ENCODE measurements around the gene CIAO3.

The CIAO3 gene

GRCh38 chr16:680967-681745 is 59.6 kb downstream of the CIAO3 start (continued):
- peak; percentile 9; the same call in 1 of the 2 replicates for TF ChIP-seq ZBTB20 (tag by site-specific recombination; IDR thresholded peaks at IDR 0.05)
- 0 out of 2 replicates have a peak, but pooled peaks have one; percentile 13 for TF ChIP-seq ZSCAN18 (tag by site-specific recombination; IDR thresholded peaks at IDR 0.05)
- peak; percentile 17; the same call in 1 of the 2 replicates for TF ChIP-seq EGR2 (tag by site-specific recombination; IDR thresholded peaks at IDR 0.05; ENCODE audit: low read depth)
- TF ChIP-seq ZBTB17 (tag by site-specific recombination; IDR thresholded peaks at IDR 0.05), result peak; percentile 86
- TF ChIP-seq PBX3 (CRISPR knock-in tag; IDR thresholded peaks at IDR 0.05), result peak; percentile 49
- TF ChIP-seq SP3 (tag by site-specific recombination; IDR thresholded peaks at IDR 0.05), result no peak
- no peak for TF ChIP-seq ZNF654 (tag by site-specific recombination; IDR thresholded peaks at IDR 0.05; ENCODE audit: low read depth)
- peak; percentile 48; the same call in 1 of the 2 replicates for TF ChIP-seq ZFP37 (tag by site-specific recombination; IDR thresholded peaks at IDR 0.05)
- 0 out of 2 replicates have a peak, but pooled peaks have one; percentile 16 for TF ChIP-seq ZNF501 (tag by site-specific recombination; IDR thresholded peaks at IDR 0.05)
- TF ChIP-seq REST (tag by site-specific recombination; IDR thresholded peaks at IDR 0.05), result peak; percentile 12; the same call in 1 of the 2 replicates
- TF ChIP-seq ZSCAN23 (tag by site-specific recombination; IDR thresholded peaks at IDR 0.05), result no peak
- TF ChIP-seq ZBTB7A (tag by site-specific recombination; IDR thresholded peaks at IDR 0.05; ENCODE audit: low read depth), result no peak
- TF ChIP-seq ZNF600 (tag by site-specific recombination; IDR thresholded peaks at IDR 0.05), result peak; percentile 61; the same call in 1 of the 2 replicates
- 0 out of 2 replicates have a peak, but pooled peaks have one; percentile 32 for TF ChIP-seq ZNF707 (tag by site-specific recombination; IDR thresholded peaks at IDR 0.05)
- TF ChIP-seq ZBTB6 (tag by site-specific recombination; IDR thresholded peaks at IDR 0.05), result peak; percentile 49

- H3K27ac ChIP-seq (ENCODE audit: extremely low read depth, low read depth, low read length), result peak overlapping the region; percentile 97
- no peaks in the 10 kb centered on the region for H3K9me3 ChIP-seq (ENCODE audit: control insufficient read depth, insufficient read depth, low read depth, low read length)
- peak overlapping the region; percentile 82 for H3K4me3 ChIP-seq (ENCODE audit: low read depth, low read length)
- peaks cover 14% of the 10 kb centered on the region; the same call in 1 of the 2 replicates for H3K4me1 ChIP-seq (ENCODE audit: control insufficient read depth, insufficient read depth, low read length)
- CTCF ChIA-PET, result no interaction called here
- POLR2A ChIA-PET, result interaction anchor here (0.9 to 5.4 kb wide), 10 partner anchors 9 to 108 kb away, joined by 3 to 57 read pairs (median 4); partner anchors contain the start of genes ANTKMT, CHTF18, RHOT2 and RPUSD1
- peaks cover 3 to 42% of the 10 kb centered on the region in 2 experiments; a peak in 1 of 3 replicates for H3K36me3 ChIP-seq (ENCODE audit: control insufficient read depth in 2 of 2, insufficient read depth in 1 of 2, low read length in 2 of 2)
- TF ChIP-seq ZNF585B (tag by site-specific recombination; IDR thresholded peaks at IDR 0.05), result no peak
- no peak for TF ChIP-seq ZNF549 (tag by site-specific recombination; IDR thresholded peaks at IDR 0.05)
- no peak for TF ChIP-seq ZNF239 (tag by site-specific recombination; IDR thresholded peaks at IDR 0.05)
- no peak for TF ChIP-seq GFI1B (tag by site-specific recombination; IDR thresholded peaks at IDR 0.05)
- no peak for TF ChIP-seq OVOL3 (tag by site-specific recombination; IDR thresholded peaks at IDR 0.05)
- TF ChIP-seq ZNF280C (tag by site-specific recombination; IDR thresholded peaks at IDR 0.05), result no peak
- no peak for TF ChIP-seq ZNF624 (tag by site-specific recombination; IDR thresholded peaks at IDR 0.05)
- no peak for TF ChIP-seq ZXDB (tag by site-specific recombination; IDR thresholded peaks at IDR 0.05)
- no peak for TF ChIP-seq ZNF155 (tag by site-specific recombination; IDR thresholded peaks at IDR 0.05)
- TF ChIP-seq ZSCAN4 (tag by site-specific recombination; IDR thresholded peaks at IDR 0.05), result no peak
- TF ChIP-seq ZNF701 (tag by site-specific recombination; IDR thresholded peaks at IDR 0.05), result no peak
- no peak for TF ChIP-seq KLF7 (tag by site-specific recombination; IDR thresholded peaks at IDR 0.05; ENCODE audit: borderline replicate concordance)
Measured at GRCh38 chr16:680625-680945, 60.2 kb downstream of the CIAO3 start.
